Ovary (tissue), 9 donors: ENCODE data around the gene IGFLR1. TPM values are rescaled to one million over a fixed set of nuclear protein-coding genes. Genes with fewer than 3 reads are reported as not detected.

Experiments used
- DNase-seq, 5 donors: peaks; one replicate each; pipeline ENCODE4 v3.0.0-alpha.2; 2019 to 2020
- H3K27ac ChIP-seq, 2 donors: fragments of 200-600 bp; one replicate each; pipeline versions ENCODE4 v1.5.1 to v1.8.0; 2019 to 2022
- H3K27me3 ChIP-seq: fragments of 200-600 bp; one replicate; pipeline ENCODE4 v1.8.0; 2022
- H3K36me3 ChIP-seq: fragments of 200-600 bp; sonication (generic); one replicate; pipeline ENCODE4 v1.5.1; 2019
- H3K4me1 ChIP-seq: one replicate; pipeline ENCODE4 v1.8.1; 2013; ENCODE audit warnings: mild to moderate bottlenecking, moderate library complexity; ENCODE audit not compliant: insufficient read depth
- H3K4me3 ChIP-seq: fragments of 200-600 bp; sonication (generic); one replicate; pipeline ENCODE4 v1.5.1; 2017
- H3K9me3 ChIP-seq, 2 donors: fragments of 200-600 bp in 1 of 2; sonication (generic) in 1 of 2; one replicate each; pipeline versions ENCODE4 v1.5.1 to v1.8.1; 2013 to 2019; ENCODE audit warnings: mild to moderate bottlenecking in 1 of 2, moderate library complexity in 1 of 2
- CTCF ChIP-seq, 3 donors: fragments of 450-650 bp in 2 of 3; fragments of 200-600 bp in 1 of 3; IDR thresholded peaks; one replicate each; pipeline versions ENCODE4 v1.5.1 to v1.8.0; 2016 to 2022; ENCODE audit warnings: antibody characterized with exemption in 3 of 3, mild to moderate bottlenecking in 1 of 3
- EP300 ChIP-seq: sonication (generic); formaldehyde crosslinking; IDR thresholded peaks from one replicate; pipeline ENCODE4 v1.6.1; 2017; ENCODE audit warnings: antibody characterized with exemption
- POLR2A ChIP-seq: fragments of 450-650 bp; IDR thresholded peaks from one replicate; pipeline ENCODE4 v1.6.1; 2017; ENCODE audit warnings: antibody characterized with exemption, mild to moderate bottlenecking, moderate library complexity
- WGBS, 3 donors: extraction: QIAGEN DNeasy Blood & Tissue Kit in 1 of 3; methylation state at CpG; one replicate each; pipeline versions ENCODE4 v1.1.5 to v1.1.7; 2013 to 2017; 5-methylcytosine and 5-hydroxymethylcytosine counted together
- intact Hi-C, 4 donors: fragments of 100-400 bp; cut with DNase I; formaldehyde crosslinking; loops; one replicate each; pipeline versions ENCODE4 v1.11.0 to v1.15.1; 2022 to 2023
- polyA plus RNA-seq, 2 donors: library from polyadenylated mRNA; stranded (reverse); fragments of 200-250 nt in 1 of 2; fragments of 350-450 nt in 1 of 2; fragmentation: Illumina TruSeq in 1 of 2; extraction: RNeasy Lipid Tissue Mini Kit (QIAGEN cat#74804) in 1 of 2; gene quantifications; one replicate each; pipeline ENCODE4 v1.2.3, GENCODE V29; 2013 to 2014
- total RNA-seq, 7 donors: library from RNA; depleted of rRNA in 2 of 7; stranded (reverse); fragments of >200 nt in 2 of 7; fragmentation: NEBNext Ultra II Directional in 3 of 7; extraction: Animal tissue kit (Norgen Biotek cat#: 25700) in 3 of 7; gene quantifications; one replicate each; pipeline versions ENCODE4 v1.1.0 to v1.2.4, GENCODE V29; 2016 to 2023
- donor health status: DM: no; HTN: no; CAD: no; lungs with moderate emphysema.
- donor health status: DM: no; HTN: no; CAD: no.
- donor health status: Bipolar disorder and iron deficiency.
- donor health status: DM: yes; HTN: yes; CAD: no.
- donor health status: DM: no; HTN: no; CAD: no.
- donor health status: DM: yes; HTN: yes; CAD: no.

The IGFLR1 gene
- total and polyA plus RNA-seq, 9 donors = 0.93 to 12.8 (median 7.6) TPM

DNA sequence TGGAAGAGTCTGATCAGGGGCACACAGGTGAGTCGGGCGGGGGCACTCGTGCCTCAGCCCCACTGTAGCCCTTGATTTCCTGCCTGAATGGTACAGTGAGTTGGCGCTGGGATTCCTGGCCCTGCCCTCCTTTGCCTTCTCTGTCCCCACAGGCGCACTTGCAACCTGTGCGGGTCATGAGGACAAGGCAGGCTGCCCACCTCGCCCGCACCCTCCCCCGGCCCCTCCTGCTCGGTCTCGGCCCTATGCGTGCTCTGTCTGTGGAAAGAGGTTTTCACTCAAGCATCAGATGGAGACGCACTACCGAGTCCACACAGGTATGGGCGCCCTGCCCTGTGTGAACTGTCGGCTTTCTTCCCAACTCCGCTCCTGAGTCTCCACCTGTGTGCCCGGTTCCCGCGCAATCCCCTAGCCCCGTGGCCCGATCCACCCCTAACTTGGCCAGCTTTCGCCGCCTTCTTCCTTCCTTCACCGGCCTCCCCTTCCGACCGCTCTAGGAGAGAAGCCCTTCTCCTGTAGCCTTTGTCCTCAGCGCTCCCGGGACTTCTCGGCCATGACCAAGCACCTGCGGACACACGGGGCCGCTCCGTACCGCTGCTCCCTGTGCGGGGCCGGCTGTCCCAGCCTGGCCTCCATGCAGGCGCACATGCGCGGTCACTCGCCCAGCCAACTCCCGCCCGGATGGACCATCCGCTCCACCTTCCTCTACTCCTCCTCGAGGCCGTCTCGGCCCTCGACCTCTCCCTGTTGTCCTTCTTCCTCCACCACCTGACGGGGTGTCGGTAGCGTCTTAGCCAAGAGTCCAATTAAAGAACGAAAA, 26.1 kb downstream of the IGFLR1 start:
- no peak for TF ChIP-seq POLR2A
- no peak for TF ChIP-seq CTCF (IDR thresholded peaks at IDR 0.05)
- TF ChIP-seq EP300 = no peak
- Histone ChIP-seq H3K27me3 (no peaks in the 10 kb centered on the region), H3K4me1 (peaks cover 10% of the 10 kb centered on the region), H3K36me3 (no peaks in the 10 kb centered on the region), H3K9me3 (no peaks in the 10 kb centered on the region), H3K4me3 (peak overlapping the region; percentile 84), H3K27ac (peak overlapping the region; percentile 85 to 96)
- peak; percentile 67 to 82 (median 72) for DNase-seq
- intact Hi-C loops = loop anchor here (2.0 to 10.0 kb wide), 5 partner anchors 19 to 169 kb away; partner anchors contain the start of genes TMEM147 (in 2 of the 4), HSPB6 (in 1 of the 4) and PRODH2 (in 1 of the 4)
- WGBS, 3 donors = 2 to 3% (median 3%) methylated on average over 52 of the region's 52 CpGs

GRCh38 chr19:35715355-35715809, 26.9 kb downstream of the IGFLR1 start:
- Histone ChIP-seq H3K27me3 (no peaks in the 10 kb centered on the region), H3K4me1 (peaks cover 10% of the 10 kb centered on the region), H3K27ac (no peak overlapping the region), H3K36me3 (no peaks in the 10 kb centered on the region), H3K4me3 (no peak overlapping the region), H3K9me3 (no peaks in the 10 kb centered on the region)
- peak in 2 of 5 donors; percentile 24 to 40 for DNase-seq
- 64 to 72% (median 71%) methylated on average over 7 of the region's 7 CpGs for WGBS, 3 donors
- TF ChIP-seq EP300 = no peak
- no peak for TF ChIP-seq CTCF (IDR thresholded peaks at IDR 0.05)
- no peak for TF ChIP-seq POLR2A
- intact Hi-C loops = loop anchor here in 3 of 4 donors (2.0 to 10.0 kb wide), 3 partner anchors 19 to 168 kb away; partner anchors contain the start of genes TMEM147 (in 2 of the 3) and PRODH2 (in 1 of the 3)

DNA sequence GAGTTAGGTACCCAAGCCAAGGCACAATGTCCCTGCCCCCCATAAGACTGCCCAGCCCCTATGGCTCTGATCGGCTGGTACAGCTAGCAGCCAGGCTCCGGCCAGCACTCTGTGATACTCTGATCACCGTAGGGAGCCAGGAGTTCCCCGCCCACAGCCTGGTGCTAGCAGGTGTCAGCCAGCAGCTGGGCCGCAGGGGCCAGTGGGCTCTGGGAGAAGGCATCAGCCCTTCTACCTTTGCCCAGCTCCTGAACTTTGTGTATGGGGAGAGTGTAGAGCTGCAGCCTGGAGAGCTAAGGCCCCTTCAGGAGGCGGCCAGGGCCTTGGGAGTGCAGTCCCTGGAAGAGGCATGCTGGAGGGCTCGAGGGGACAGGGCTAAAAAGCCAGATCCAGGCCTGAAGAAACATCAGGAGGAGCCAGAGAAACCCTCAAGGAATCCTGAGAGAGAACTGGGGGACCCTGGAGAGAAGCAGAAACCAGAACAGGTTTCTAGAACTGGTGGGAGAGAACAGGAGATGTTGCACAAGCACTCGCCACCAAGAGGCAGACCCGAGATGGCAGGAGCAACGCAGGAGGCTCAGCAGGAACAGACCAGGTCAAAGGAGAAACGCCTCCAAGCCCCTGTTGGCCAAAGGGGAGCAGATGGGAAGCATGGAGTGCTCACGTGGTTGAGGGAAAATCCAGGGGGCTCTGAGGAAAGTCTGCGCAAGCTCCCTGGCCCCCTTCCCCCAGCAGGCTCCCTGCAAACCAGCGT, 27.5 kb downstream of the IGFLR1 start:
- peak in 1 of 5 donors; percentile 24 for DNase-seq
- TF ChIP-seq POLR2A (no peak), CTCF (IDR thresholded peaks at IDR 0.05) (no peak), EP300 (no peak)
- peaks cover 10% of the 10 kb centered on the region for H3K4me1 ChIP-seq
- no peak overlapping the region for H3K4me3 ChIP-seq
- H3K27me3 ChIP-seq = no peaks in the 10 kb centered on the region
- no peak overlapping the region for H3K27ac ChIP-seq
- intact Hi-C loops = loop anchor here in 3 of 4 donors (2.0 to 10.0 kb wide), 3 partner anchors 18 to 167 kb away; partner anchors contain the start of genes TMEM147 (in 2 of the 3) and PRODH2 (in 1 of the 3)
- H3K9me3 ChIP-seq = no peaks in the 10 kb centered on the region
- WGBS, 3 donors = 72 to 79% (median 73%) methylated on average over 12 to 14 of the region's 14 CpGs
- H3K36me3 ChIP-seq = no peaks in the 10 kb centered on the region

DNA sequence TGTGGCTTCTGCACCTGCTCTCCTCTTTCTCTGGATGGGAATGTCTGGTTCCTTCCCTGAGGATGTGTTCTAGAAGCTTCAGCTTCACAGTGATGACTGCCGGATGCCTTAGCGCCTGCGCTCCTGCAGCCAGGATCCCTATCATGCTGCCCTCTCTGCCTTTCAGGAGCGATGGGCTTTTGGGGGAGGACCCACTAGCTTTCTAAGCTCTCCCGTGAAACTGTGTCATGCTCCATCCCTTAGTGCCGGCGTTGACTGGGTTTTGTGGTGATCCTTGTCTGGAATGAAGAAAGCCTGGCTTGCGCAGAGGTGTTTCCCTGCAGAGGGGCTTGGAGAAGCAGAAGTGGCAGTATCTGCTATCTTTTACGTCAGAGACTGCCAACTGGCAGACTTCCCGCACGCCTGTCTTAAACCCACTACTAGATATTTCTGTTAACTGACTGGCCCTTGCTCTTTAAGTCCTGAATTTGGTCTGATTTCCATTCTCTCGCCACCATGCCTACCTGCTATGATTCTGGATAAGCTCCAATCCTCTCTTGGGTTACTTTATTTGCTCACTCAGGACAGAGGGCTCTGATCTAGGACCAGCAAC, 28.3 kb downstream of the IGFLR1 start:
- intact Hi-C loops = loop anchor here in 2 of 4 donors (2.0 to 10.0 kb wide), 2 partner anchors 17 to 101 kb away; partner anchors contain the start of gene PRODH2 (in 1 of the 2)

More for the DNA sequence above, 28.3 kb downstream of the IGFLR1 start:
- Histone ChIP-seq H3K27ac (no peak overlapping the region), H3K4me1 (peaks cover 9% of the 10 kb centered on the region), H3K9me3 (no peaks in the 10 kb centered on the region), H3K36me3 (no peaks in the 10 kb centered on the region), H3K4me3 (no peak overlapping the region), H3K27me3 (no peaks in the 10 kb centered on the region)
- DNase-seq = no peak
- TF ChIP-seq POLR2A = no peak
- TF ChIP-seq CTCF (IDR thresholded peaks at IDR 0.05) = no peak
- no peak for TF ChIP-seq EP300
- WGBS, 3 donors = 73 to 85% (median 74%) methylated on average over 12 of the region's 12 CpGs
